WERI-Rb-1 (cell line): ENCODE results near the gene NIPAL4.

ENCODE experiments used
- DNase-seq: peaks from one replicate; pipeline ENCODE4 v3.0.0-alpha.2; 2020
- H3K27ac ChIP-seq: fragments of 250-450 bp; sonication (Bioruptor Pico); 2 replicates; pipeline ENCODE4 v1.5.1; 2020; ENCODE audit warnings: mild to moderate bottlenecking, moderate library complexity
- H3K27me3 ChIP-seq: fragments of 250-450 bp; sonication (Bioruptor Pico); 2 replicates; pipeline ENCODE4 v1.5.1; 2021; ENCODE audit warnings: mild to moderate bottlenecking, low read depth, moderate library complexity; ENCODE audit not compliant: insufficient read depth, severe bottlenecking
- H3K36me3 ChIP-seq: fragments of 250-450 bp; sonication (Bioruptor Pico); 2 replicates; pipeline ENCODE4 v1.5.1; 2020; ENCODE audit warnings: mild to moderate bottlenecking, moderate library complexity
- H3K4me3 ChIP-seq: 2 replicates; pipeline ENCODE4 v1.5.1; 2011; ENCODE audit warnings: low read depth, mild to moderate bottlenecking, control low read depth, low read length
- H3K9me3 ChIP-seq: fragments of 250-450 bp; sonication (Bioruptor Pico); 2 replicates; pipeline ENCODE4 v1.5.1; 2021; ENCODE audit warnings: mild to moderate bottlenecking, moderate library complexity; ENCODE audit not compliant: severe bottlenecking
- TF ChIP-seq, protein P1 (sequence below): IDR thresholded peaks from 2 replicates; pipeline ENCODE4 v1.5.1; 2011; ENCODE audit warnings: low read depth, mild to moderate bottlenecking, control low read depth, inconsistent platforms, low read length

NIPAL4 gene

DNA sequence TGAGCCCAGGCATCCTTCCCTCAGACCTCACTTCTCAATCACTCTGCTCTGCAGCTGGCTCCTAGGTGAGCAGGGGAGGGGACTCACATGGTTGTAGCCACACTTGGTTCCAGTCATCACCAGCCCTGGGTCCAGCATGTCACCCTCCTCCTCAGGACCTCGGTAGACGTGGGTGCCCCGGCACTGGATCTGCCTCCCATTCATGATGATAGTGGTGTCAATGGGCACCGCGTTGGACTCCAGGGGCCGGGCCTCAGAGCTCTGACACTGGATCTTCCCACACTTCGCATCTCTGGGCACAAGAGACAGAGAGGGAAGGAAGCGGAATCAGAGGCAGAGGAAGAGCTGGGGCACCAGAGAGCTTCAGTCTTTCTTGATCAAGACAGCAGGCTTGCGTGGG, 32.9 kb downstream of the NIPAL4 start:
- H3K36me3 ChIP-seq = no peaks in the 10 kb centered on the region

DNA sequence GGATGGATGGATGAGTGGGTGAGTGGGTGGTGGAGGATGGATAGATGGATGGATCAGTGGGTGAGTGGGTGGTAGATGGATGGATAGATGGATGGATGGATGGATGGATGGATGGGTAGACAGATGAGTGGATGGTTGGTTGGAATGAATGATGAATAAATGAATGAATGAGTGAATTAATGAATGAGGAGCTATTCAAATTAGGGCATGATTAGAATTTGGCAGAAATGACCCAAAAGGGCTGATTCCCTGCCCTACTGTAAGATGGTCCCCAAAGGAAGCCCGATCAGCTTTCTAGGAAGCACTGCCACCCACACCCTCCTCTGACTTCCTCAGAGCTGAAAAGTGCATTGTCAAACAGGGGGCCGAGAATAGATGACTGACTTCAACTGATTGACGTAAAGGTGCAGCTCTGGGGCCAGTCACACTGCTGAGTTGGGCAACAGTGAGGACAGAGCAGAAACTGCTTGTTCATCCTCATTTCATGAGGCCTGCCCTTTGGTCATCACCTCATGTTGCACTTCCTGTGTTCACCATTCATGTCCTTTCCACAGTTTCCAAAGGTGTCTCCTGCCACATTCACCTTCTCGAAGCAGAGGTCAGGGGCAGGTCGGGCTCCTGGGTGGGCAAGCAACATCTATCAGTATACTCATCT, 34.3 kb downstream of the NIPAL4 start:
- Histone ChIP-seq H3K4me3 (no peak overlapping the region), H3K27ac (no peak overlapping the region), H3K27me3 (no peaks in the 10 kb centered on the region), H3K36me3 (no peaks in the 10 kb centered on the region), H3K9me3 (no peaks in the 10 kb centered on the region)
- TF ChIP-seq, protein P1, sequence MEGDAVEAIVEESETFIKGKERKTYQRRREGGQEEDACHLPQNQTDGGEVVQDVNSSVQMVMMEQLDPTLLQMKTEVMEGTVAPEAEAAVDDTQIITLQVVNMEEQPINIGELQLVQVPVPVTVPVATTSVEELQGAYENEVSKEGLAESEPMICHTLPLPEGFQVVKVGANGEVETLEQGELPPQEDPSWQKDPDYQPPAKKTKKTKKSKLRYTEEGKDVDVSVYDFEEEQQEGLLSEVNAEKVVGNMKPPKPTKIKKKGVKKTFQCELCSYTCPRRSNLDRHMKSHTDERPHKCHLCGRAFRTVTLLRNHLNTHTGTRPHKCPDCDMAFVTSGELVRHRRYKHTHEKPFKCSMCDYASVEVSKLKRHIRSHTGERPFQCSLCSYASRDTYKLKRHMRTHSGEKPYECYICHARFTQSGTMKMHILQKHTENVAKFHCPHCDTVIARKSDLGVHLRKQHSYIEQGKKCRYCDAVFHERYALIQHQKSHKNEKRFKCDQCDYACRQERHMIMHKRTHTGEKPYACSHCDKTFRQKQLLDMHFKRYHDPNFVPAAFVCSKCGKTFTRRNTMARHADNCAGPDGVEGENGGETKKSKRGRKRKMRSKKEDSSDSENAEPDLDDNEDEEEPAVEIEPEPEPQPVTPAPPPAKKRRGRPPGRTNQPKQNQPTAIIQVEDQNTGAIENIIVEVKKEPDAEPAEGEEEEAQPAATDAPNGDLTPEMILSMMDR = no peak
- DNase-seq = no peak

More for the DNA sequence above, 32.9 kb downstream of the NIPAL4 start:
- Histone ChIP-seq H3K27ac (no peak overlapping the region), H3K4me3 (no peak overlapping the region), H3K27me3 (no peaks in the 10 kb centered on the region), H3K9me3 (no peaks in the 10 kb centered on the region)
- TF ChIP-seq, protein P1 = no peak
- DNase-seq = no peak

- H3K9me3 ChIP-seq = no peaks in the 10 kb centered on the region
- no peak for DNase-seq
- no peak overlapping the region for H3K27ac ChIP-seq
- no peaks in the 10 kb centered on the region for H3K27me3 ChIP-seq
- TF ChIP-seq, protein P1 = no peak
- H3K36me3 ChIP-seq = no peaks in the 10 kb centered on the region
- H3K4me3 ChIP-seq = no peak overlapping the region
Measured at GRCh38 chr5:157496864-157497263, 36.9 kb downstream of the NIPAL4 start.

GRCh38 chr5:157497875-157498611, 38.0 kb downstream of the NIPAL4 start:
- TF ChIP-seq, protein P1 = no peak
- no peak overlapping the region for H3K4me3 ChIP-seq
- H3K27ac ChIP-seq = no peak overlapping the region
- H3K27me3 ChIP-seq = no peaks in the 10 kb centered on the region
- H3K36me3 ChIP-seq = no peaks in the 10 kb centered on the region
- DNase-seq = no peak
- no peaks in the 10 kb centered on the region for H3K9me3 ChIP-seq

DNA sequence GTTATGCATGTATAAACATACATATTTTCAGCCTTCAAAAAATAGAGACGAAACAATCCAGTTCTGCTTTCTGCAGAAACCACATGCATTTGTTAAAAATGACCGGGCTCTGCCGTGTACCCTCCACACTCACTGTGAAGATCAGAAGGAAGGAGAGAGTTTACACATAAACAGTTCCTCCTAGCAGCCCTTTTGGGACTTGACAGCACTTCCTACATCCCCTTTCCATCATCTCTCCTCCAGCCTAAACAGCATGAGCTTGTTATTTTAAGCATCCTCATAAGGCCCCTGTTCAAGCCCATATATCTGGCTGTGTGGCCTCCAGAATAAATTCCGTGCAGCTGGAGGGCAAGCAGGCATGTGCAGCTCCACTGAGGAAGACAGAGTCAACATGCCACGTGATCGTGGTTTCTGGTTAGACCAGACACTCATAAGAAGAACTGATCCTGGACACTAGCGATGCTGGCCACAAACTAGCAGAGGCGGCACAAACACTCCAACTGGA, 42.2 kb downstream of the NIPAL4 start:
- Histone ChIP-seq H3K27ac (no peak overlapping the region), H3K36me3 (no peaks in the 10 kb centered on the region), H3K9me3 (no peaks in the 10 kb centered on the region), H3K4me3 (no peak overlapping the region), H3K27me3 (no peaks in the 10 kb centered on the region)
- DNase-seq = no peak
- TF ChIP-seq, protein P1 = no peak
